ENCODE results near the gene TAF15. TPM values are rescaled to one million over a fixed set of nuclear protein-coding genes. Genes with fewer than 3 reads are reported as not detected.

The TAF15 gene
- polyA plus RNA-seq, 1 donor (not counting 4 experiments of a cell fraction or from before 2014, with no cell fraction given), result 101 TPM

GRCh38 chr17:35791681-35792350 lies 17.5 kb upstream of the TAF15 start:
- H3K9me3 ChIP-seq (ENCODE audit: control insufficient read depth, low read depth, low read length), result no peaks in the 10 kb centered on the region
- no peaks in the 10 kb centered on the region for H3K36me3 ChIP-seq (ENCODE audit: control insufficient read depth in 2 of 2, extremely low read depth in 1 of 2, insufficient read depth in 2 of 2, low read length in 2 of 2)
- no peaks in the 10 kb centered on the region for H4K20me1 ChIP-seq (ENCODE audit: control insufficient read depth, extremely low read depth, insufficient read depth, low read length)
- no peaks in the 10 kb centered on the region for H3K9me1 ChIP-seq (ENCODE audit: control insufficient read depth, extremely low read depth, insufficient read depth, low read length)
- H3K27ac ChIP-seq (ENCODE audit: control insufficient read depth, insufficient read depth, low read length), result peak overlapping the region; percentile 54
- no peaks in the 10 kb centered on the region for H3K79me2 ChIP-seq (ENCODE audit: control insufficient read depth, insufficient read depth, low read length)
- dilution Hi-C loops (cut with MboI; ENCODE audit: extremely low pct_ligation_motif_present, low sequenced_read_pairs), result no loop called here
- peak overlapping the region; percentile 83 for H3K4me2 ChIP-seq (ENCODE audit: control insufficient read depth, extremely low read depth, insufficient read depth, low read depth, low read length)
- H3K9ac ChIP-seq (ENCODE audit: control insufficient read depth, extremely low read depth, insufficient read depth, low read length), result peak overlapping the region; percentile 11
- H2AFZ ChIP-seq (ENCODE audit: control insufficient read depth, low read length), result no peak overlapping the region
- peak overlapping the region in 1 of 3 experiments; percentile 3 for H3K4me3 ChIP-seq (ENCODE audit: control insufficient read depth in 2 of 3, extremely low read depth in 1 of 3, insufficient read depth in 2 of 3, low read depth in 1 of 3, low read length in 3 of 3)
- DNase-seq (ENCODE audit: low read depth, low spot score) (no peak), FAIRE-seq (no peak)
- H3K4me1 ChIP-seq (ENCODE audit: control insufficient read depth, extremely low read depth, insufficient read depth, low read length), result peaks cover 59% of the 10 kb centered on the region
- TF ChIP-seq EZH2 (IDR thresholded peaks at IDR 0.05; ENCODE audit: low read length), result no peak
- no peak for TF ChIP-seq CTCF (optimal IDR thresholded peaks at IDR 0.05 in 1 of 3, IDR thresholded peaks at IDR 0.05 in 1 of 3, conservative IDR thresholded peaks at IDR 0.05 in 1 of 3; ENCODE audit: extremely low read depth in 1 of 3, insufficient read depth in 2 of 3, low read length in 3 of 3)
- no peaks in the 10 kb centered on the region for H3K27me3 ChIP-seq (ENCODE audit: control insufficient read depth, extremely low read depth, insufficient read depth, low read length)

DNA sequence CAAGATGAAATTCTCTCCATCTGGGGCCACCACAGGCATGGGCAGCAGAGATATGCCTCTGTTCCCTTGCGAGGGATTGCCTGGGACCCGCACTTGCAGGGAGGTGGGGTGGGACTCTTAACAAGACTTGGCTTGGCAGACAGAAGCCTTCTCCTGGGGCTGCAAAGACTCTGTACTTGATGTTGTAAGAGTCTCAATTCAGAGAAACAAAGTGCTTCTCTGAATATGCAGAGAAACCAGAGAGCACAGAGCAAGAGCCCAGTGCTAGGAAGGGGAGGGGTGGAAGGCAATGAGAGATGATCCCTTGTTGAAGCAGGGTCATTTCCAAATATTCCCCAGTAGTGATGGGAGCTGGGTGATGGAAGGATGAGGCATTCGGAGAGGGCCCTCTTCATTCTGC lies 16.0 kb upstream of the TAF15 start:
- dilution Hi-C loops (cut with MboI; ENCODE audit: extremely low pct_ligation_motif_present, low sequenced_read_pairs), result no loop called here
- no peak for FAIRE-seq

More for the DNA sequence above, 16.0 kb upstream of the TAF15 start:
- Histone ChIP-seq H4K20me1 (ENCODE audit: control insufficient read depth, extremely low read depth, insufficient read depth, low read length) (no peaks in the 10 kb centered on the region), H3K27me3 (ENCODE audit: control insufficient read depth, extremely low read depth, insufficient read depth, low read length) (no peaks in the 10 kb centered on the region), H2AFZ (ENCODE audit: control insufficient read depth, low read length) (no peak overlapping the region), H3K36me3 (ENCODE audit: control insufficient read depth in 2 of 2, extremely low read depth in 1 of 2, insufficient read depth in 2 of 2, low read length in 2 of 2) (no peaks in the 10 kb centered on the region), H3K4me1 (ENCODE audit: control insufficient read depth, extremely low read depth, insufficient read depth, low read length) (peaks cover 44% of the 10 kb centered on the region), H3K9me1 (ENCODE audit: control insufficient read depth, extremely low read depth, insufficient read depth, low read length) (no peaks in the 10 kb centered on the region), H3K9ac (ENCODE audit: control insufficient read depth, extremely low read depth, insufficient read depth, low read length) (peak overlapping the region; percentile 26), H3K9me3 (ENCODE audit: control insufficient read depth, low read depth, low read length) (no peaks in the 10 kb centered on the region), H3K79me2 (ENCODE audit: control insufficient read depth, insufficient read depth, low read length) (no peaks in the 10 kb centered on the region), H3K4me2 (ENCODE audit: control insufficient read depth, extremely low read depth, insufficient read depth, low read depth, low read length) (peak overlapping the region; percentile 83), H3K4me3 (ENCODE audit: control insufficient read depth in 2 of 3, extremely low read depth in 1 of 3, insufficient read depth in 2 of 3, low read depth in 1 of 3, low read length in 3 of 3) (peak overlapping the region in 2 of 3 experiments; percentile 66 to 79), H3K27ac (ENCODE audit: control insufficient read depth, insufficient read depth, low read length) (no peak overlapping the region)
- DNase-seq (ENCODE audit: low read depth, low spot score), result no peak
- TF ChIP-seq CTCF (optimal IDR thresholded peaks at IDR 0.05 in 1 of 3, IDR thresholded peaks at IDR 0.05 in 1 of 3, conservative IDR thresholded peaks at IDR 0.05 in 1 of 3; ENCODE audit: extremely low read depth in 1 of 3, insufficient read depth in 2 of 3, low read length in 3 of 3) (no peak), EZH2 (IDR thresholded peaks at IDR 0.05; ENCODE audit: low read length) (no peak)

Data from keratinocyte (primary cell).